OCI-M2 (cell line): Measurements from ENCODE around the gene HCRTR1.

Source experiments
- DNase-seq: peaks from one replicate; lab custom pipeline; 2025; ENCODE audit not compliant: unreplicated experiment; lab: John Stamatoyannopoulos, UW

Gene HCRTR1

GRCh38 chr1:31648641-31649357 is 31.3 kb downstream of the HCRTR1 start:
- DNase-seq = no peak

DNA sequence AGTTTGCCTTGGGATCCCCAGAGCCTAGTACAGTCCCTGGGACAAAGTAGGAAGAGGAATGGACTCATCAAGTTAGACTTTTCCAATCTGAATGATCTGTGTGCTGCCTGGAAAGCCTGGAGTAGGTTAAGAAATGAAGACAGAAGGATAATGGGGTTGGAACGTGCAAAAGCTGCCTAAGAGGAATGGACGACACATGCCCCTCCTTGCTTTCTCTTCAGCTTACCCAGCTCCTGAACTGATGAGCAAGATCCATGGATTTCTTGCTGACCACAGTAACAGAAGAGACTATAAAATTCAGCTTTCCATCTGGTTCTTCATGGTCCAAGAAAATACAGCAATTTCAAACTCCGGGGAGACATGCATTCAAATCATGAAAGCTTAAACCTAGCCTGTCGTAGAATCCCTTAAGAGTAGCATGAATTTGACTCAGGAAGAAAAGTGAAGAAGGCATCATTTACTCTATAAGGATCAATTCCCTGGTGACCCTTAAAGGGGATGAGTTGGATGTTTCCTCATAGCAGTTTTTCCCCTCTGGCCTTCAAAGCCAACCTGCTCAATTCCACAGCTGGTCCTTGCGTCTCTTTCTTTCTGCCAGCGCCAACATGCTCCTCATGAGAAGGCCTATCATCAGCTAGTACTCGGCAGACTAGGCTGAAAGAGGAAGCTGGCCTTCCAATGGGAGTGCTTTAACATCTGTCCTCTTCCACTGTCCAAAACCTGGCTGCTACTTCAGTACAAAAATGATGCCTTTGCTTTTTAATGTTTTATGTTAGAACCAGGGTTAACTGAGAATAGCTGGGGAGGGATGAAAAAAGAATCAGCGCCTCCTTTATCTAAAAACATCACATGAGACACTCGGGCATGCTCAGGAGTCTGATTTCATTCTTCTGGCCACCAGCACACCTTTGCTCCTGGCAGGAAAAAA is 32.9 kb downstream of the HCRTR1 start:
- no peak for DNase-seq

GRCh38 chr1:31651089-31651420 is 33.6 kb downstream of the HCRTR1 start:
- DNase-seq = no peak

GRCh38 chr1:31651766-31652165 is 34.3 kb downstream of the HCRTR1 start:
- no peak for DNase-seq

GRCh38 chr1:31652891-31653499 is 35.5 kb downstream of the HCRTR1 start:
- DNase-seq = no peak

DNA sequence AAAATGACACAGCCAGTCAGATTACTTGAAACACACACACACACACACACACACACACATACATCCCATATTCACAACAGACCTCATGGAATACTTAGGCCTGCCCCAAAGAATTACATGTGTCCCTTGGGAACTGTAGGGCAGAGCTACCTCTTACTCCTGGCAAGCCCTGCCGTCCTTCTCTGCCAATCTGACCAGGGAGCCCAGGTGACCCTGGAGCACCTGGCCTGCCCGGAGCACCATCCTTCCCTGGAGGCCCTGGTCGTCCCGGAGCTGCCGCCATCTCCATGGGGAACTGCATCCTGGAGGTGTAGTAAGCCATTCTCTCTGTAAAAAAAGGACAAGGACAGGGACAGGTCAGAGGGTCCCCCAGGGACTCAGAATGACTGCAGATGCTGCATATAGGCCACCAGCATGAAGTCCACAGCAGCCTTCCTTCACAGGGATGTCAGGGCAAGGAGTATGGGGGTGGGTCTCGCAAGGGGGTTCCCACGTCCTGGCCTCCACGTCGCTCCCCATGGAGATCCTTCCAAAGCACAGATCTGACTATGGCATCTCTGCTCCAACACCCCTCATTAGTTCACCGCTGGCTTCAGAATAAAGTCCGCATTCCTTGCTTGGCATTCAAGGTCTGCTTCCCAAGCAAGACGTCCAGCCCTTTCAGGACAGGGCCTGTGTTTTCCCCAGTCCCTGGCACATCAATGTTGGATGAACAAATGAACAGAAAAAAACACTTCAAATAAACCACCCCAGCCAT is 36.4 kb downstream of the HCRTR1 start:
- DNase-seq = no peak

GRCh38 chr1:31654474-31654776 is 36.9 kb downstream of the HCRTR1 start:
- no peak for DNase-seq

GRCh38 chr1:31655104-31655503 is 37.6 kb downstream of the HCRTR1 start:
- no peak for DNase-seq

- no peak for DNase-seq
These were observed 38.3 kb downstream of the HCRTR1 start for GRCh38 chr1:31655756-31656155.

- no peak for DNase-seq
These were observed 39.7 kb downstream of the HCRTR1 start for GRCh38 chr1:31657020-31657804.

- no peak for DNase-seq
These were observed 40.6 kb downstream of the HCRTR1 start for GRCh38 chr1:31657972-31658510.

DNA sequence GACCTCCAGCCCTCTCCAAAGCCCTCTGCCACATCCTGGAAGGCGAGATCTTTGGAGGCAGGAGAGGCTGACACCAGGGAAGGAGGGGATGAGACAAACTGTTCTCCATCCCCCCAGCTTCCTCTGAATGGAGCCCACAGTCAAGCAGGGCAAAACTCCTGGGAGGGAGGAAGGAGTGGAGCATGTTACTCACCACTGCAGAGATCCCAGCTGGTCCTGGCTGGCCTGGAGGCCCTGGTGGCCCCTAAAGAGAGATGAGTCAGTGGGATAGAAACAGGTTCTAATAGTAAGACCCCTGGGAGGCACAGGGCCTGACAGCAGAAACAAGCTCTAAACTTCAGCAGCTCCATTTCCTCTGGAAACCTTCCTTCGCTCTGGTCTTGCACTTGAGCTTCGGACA is 41.2 kb downstream of the HCRTR1 start:
- no peak for DNase-seq

GRCh38 chr1:31659889-31660288 is 42.4 kb downstream of the HCRTR1 start:
- no peak for DNase-seq

DNA sequence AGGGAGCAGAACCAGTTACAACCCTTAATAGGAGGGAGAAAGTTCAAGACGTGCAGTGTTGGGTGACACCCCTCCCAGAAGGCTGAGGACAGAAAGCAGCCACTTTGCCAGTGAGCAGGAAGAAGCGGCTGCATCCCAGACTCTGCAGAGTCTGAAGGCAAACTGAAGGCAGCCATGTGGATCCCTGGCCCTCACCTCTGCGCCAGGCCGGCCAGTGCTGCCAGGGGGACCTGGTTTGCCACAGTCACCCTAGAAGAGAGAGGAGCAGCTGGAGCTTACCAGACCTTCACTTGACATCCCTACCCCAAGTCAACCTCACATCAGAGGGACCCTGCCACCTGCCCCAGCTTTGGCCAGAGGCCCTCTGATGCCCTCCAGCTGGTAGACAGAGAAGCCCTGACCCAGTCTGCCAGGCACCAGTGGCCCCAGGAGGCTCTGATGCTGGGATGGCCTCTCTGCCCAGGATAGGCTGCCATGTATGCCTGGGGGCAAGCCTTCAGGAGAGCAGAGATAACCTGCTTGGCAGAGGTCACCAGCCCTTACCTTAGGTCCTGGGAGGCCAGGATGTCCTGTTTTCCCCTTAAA is 43.5 kb downstream of the HCRTR1 start:
- no peak for DNase-seq

DNA sequence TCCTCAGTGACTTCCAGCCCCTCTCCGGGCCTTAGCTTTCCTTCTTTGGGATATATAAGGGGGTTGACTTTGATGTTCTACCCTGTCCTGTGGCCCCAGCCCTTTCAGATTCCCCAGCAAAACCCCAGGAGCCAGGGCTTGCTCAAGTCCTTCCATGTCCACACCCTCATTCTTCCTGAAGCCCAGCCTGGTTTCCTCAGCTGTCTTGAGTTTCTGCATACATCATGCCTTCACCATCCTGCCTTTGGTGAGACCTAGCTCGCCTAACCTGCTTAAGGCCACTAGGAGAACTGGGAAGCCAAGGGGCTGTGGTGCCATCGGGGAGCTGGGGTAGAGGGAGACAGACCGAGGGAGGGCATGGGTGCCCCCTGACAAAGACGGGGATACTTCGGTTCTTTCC is 44.4 kb downstream of the HCRTR1 start:
- no peak for DNase-seq

DNA sequence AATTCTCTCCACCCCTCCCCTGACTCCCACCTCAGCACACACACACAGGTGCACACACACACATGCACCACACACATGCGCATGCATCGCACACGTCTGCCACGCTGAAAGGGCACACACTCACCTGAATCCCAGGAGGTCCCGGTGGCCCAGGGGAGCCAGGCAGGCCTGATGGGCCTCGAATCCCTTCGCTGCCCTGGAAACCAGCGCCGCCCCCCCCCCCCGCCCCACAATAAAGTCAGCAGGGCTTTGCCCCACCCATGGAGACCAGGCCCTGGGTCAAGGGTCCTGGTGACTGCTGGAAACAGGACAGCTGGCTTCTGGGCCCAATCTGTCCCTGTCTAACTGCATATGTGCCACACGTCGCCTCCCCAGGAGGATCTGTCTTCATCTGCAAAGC is 45.0 kb downstream of the HCRTR1 start:
- DNase-seq = no peak

- DNase-seq = peak; percentile 30
These were observed 46.3 kb downstream of the HCRTR1 start for GRCh38 chr1:31663622-31664452.

DNA sequence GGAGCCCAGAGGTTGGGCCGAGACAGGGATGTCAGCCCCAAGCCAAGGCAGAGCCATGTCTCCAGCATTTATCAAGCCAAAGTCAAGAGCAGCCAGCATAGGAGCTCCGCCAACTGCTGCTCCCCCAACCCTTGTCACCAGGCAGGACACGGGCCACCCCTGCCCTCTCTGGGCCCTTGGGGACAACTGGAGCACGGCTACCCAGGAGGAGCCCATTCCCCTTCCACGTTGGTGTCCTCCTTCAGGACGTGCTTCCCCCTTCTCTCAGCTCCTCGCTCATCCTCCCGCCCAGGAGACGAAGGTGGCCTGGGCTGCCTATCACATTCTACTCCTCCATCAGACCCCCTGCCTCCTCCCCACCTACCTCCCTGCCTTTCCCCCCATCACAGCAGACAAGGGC is 47.0 kb downstream of the HCRTR1 start:
- DNase-seq = no peak

GRCh38 chr1:31665234-31665878 is 47.9 kb downstream of the HCRTR1 start:
- DNase-seq = no peak
